CD4-positive, alpha-beta T cell treated with Interleukin-4 for 4 hours (primary cell): ENCODE measurements around the gene ASPG.

Experiments
- DNase-seq: peaks from one replicate; pipeline ENCODE4 v3.0.0-alpha.2; 2020

The ASPG gene

DNA sequence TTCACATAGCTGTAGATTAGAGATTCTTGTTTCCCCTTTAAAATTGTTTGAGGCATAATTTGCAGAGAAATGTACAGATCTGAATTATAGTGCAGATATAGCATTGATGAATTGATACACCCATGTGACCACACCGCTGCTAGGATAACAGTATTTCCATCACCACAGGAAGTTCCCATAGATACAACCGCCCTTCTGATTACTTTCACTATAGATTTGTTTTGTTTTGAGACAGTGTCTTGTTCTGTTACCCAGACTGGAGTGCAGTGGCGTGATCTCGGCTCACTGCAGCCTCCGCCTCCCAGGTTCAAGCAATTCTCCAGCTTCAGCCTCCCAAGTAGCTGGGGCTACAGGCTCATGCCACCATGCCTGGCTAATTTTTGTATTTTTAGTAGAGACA lies 8.8 kb upstream of the ASPG start:
- DNase-seq: peak; percentile 22

- peak; percentile 86 for DNase-seq
These were observed 7.5 kb upstream of the ASPG start for GRCh38 chr14:104078031-104078455.

GRCh38 chr14:104080376-104081260 lies 4.9 kb upstream of the ASPG start:
- DNase-seq: no peak

- DNase-seq: no peak
These were observed 4.2 kb upstream of the ASPG start for GRCh38 chr14:104081261-104081835.

- no peak for DNase-seq
These were observed 3.5 kb upstream of the ASPG start for GRCh38 chr14:104081951-104082464.

GRCh38 chr14:104082807-104083206 lies 2.7 kb upstream of the ASPG start:
- DNase-seq: no peak

GRCh38 chr14:104084251-104085002 lies 1.1 kb upstream of the ASPG start:
- no peak for DNase-seq

DNA sequence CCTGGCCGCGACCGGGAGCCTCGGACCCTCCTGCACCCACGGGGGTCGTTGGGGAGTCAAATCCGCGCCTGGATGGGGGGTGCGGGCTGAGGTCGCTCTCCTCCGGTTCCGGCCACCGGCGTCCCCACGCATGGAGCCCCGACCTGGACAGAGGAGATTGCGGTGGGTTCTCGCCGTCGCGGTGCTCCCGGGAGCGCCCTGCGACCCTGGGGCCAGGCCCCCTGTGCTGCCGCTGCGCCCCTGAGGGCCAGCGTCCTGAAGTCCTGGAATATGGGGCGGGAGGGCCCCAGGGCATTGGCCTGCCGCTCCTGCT lies 345 bp downstream of the ASPG start:
- DNase-seq: no peak

GRCh38 chr14:104086210-104086660 lies 735 bp downstream of the ASPG start:
- DNase-seq: no peak

- DNase-seq: no peak
These were observed 1.4 kb downstream of the ASPG start for GRCh38 chr14:104086661-104087461.

GRCh38 chr14:104087505-104087904 lies 2.0 kb downstream of the ASPG start:
- no peak for DNase-seq

DNA sequence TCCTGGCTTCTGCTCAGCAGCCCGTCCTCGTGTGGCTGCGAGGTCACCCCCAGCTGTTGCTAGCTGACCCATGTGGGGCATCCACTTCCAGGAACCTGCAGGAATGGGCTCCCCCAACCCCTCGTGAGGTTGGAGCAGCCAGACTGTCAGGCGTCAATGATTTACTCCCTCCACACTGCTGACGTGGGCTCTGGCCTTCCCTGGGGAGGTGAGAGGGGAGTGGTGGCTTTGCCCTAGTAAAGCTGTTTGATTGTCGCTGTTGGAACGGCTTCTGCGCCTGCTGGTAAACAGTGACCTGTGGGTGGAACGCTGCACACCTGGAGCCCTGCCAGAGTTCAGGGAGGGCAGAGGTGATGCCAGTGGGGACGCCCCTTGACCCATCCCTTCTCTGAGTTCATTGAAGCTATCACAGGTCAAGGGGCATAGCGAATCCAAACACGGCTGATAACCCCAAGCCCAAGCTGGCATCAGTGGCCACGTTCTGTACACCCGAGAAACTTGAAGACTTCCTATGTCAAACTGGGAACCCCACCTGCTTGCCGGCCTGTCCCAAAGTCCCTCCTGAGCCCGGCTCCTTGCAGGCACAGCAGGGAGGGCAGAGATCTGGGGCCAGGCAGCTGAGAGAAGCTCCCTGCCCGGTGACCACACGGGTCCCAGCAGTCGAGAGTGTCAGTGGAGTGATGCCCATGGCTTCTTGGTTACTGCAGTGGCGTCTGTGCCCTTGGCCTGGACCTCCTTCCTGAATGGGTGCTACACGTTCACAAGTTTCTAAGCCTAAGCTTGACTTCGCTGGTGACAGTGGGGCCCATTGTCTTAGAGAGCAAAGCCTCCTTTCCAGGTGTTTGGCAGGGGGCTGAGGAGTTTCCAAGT lies 2.7 kb downstream of the ASPG start:
- DNase-seq: no peak

DNA sequence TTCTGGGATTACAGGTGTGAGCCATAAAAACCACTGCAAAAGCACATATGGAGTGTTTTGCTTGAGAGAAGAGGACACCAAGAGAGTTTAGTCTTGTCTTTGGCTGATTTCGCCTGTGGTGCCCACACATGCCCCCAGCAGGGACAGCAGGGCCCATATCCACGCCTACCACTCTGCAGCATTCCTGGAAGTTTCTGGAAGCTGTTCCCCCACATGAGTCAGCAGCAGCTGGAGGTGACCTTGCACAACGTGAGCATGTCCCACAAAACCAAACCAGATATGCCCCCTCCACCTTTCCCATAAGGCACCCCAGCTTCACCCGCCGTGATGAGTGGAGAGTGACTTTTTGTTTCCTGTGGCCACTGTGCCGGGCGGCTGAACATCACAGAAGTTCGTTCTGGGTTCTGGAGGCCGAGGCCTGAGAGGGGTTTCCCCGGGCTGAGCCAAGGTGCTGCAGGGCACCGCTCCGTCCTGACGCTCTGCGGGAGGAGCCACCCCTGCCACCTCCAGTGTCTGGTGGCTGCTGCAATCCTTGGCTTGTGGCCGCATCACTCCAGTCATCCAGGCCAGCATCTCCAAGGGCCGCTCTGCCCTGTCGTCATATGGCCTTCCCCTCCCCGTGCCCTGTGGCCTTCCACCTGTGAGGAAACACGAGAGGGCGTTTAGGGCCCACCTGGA lies 4.7 kb downstream of the ASPG start:
- no peak for DNase-seq

DNA sequence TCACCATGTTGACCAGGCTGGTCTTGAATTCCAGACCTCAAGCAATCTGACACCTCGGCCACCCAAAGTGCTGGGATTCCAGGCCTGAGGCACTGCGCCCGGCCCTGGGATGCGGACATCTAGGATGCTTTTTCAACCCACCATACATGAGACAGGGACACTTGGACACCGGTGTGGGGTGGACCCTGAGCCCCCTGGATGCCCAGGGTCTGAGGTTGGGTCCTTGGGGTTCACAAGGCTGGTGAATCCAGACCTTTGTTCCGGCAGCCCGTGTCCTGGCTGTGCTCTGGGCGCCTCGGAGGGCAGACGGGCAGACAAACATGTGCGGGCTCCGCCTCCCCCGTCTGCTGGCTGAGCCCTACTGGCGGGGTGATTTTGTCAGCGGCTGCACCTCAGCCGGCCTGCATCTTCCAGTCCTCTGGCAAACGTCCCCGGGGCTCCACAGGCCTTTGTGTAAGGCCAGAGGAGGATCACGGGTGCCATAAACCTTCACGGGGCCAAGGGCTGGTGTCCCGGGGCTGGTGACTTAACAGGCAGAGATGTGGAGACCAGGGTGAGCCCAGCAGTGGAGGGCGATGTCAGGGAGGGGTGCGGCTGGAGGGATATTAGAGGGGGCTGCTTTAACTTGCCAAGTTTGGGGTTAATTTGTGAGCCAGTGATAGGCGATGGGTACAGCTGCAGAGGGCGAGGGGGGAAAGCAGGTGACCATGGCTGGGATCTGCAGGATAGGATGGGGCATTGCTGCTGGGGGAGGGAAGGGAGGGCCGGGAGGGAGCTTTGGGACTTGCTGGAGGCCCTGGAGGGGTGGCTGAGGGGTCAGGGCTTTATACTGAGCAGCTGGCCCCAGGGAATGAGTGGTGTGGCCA lies 5.8 kb downstream of the ASPG start:
- no peak for DNase-seq

- no peak for DNase-seq
These were observed 6.6 kb downstream of the ASPG start for GRCh38 chr14:104091927-104092771.

DNA sequence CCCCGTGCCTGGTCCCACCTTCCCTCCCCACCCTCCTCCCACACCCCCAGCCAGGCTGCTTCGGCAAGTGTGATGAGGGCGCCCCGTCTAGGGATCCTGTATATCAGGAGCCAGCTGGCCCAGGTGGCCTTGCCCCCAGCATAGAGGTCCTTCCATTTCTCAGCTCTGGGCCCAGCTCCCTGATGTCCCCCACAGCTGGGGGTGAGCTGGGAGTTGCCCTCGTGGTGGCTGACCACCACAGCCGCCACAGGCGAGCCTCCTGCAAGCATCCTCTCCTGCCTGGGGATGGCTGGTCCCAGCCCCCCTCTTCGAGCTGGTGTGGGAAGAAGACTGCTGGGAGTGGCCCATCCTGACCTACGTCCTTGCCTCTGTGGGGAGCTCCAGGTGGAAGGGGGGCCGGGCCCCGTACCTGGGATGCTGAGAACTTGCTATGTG lies 7.4 kb downstream of the ASPG start:
- no peak for DNase-seq

DNA sequence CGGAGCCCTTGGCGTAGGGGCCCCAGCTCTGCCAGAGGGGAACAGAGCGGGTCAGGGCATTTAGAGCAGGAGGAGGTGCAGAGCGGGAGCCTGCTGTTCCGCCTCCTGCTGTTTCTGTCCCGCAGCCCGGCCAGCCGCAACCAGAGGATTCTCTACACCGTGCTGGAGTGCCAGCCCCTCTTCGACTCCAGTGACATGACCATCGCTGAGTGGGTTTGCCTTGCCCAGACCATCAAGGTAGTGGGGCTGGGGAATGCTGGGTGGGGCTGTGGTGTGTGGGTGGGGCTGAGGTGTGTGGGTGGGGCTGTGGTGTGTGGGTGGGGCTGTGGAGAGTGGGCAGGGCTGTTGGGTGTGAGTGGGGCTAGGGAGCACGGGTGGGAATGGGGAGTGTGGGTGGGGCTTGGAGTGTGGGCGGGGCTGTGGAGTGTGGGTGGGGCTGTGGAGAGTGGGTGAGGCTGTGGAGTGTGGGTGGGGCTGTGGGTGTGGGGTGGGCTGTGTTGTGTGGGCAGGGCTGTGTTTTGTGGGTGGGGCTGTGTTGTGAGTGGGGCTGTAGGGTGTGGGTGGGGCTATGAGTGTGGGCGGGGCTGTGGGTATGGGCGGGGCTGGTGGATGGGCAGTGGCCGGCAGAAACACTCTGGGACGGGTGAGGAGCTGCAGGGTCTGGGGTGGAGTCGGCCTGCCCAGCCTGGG lies 8.0 kb downstream of the ASPG start:
- DNase-seq: no peak

GRCh38 chr14:104094056-104094708 lies 8.7 kb downstream of the ASPG start:
- no peak for DNase-seq
